ENCODE measurements around the gene IL1RAPL1. TPM values are rescaled to one million over a fixed set of nuclear protein-coding genes. Genes with fewer than 3 reads are reported as not detected.

IL1RAPL1 gene
- total and polyA plus RNA-seq, 2 donors (not counting 3 experiments of a cell fraction or from before 2014, with no cell fraction given) = 0.79 to 1.3 TPM

- H3K9ac ChIP-seq (replicated peaks; ENCODE audit: extremely low read depth, insufficient read depth, low read length) = no peak overlapping the region
- H3K79me2 ChIP-seq (ENCODE audit: control insufficient read depth, insufficient read depth, low read length) = no peaks in the 10 kb centered on the region
- H3K36me3 ChIP-seq (ENCODE audit: control insufficient read depth in 2 of 2, extremely low read depth in 1 of 2, insufficient read depth in 2 of 2, low read length in 2 of 2) = no peaks in the 10 kb centered on the region
- no peak overlapping the region for H2AFZ ChIP-seq (ENCODE audit: low read depth, low read length)
- no peak overlapping the region for H3K4me3 ChIP-seq (replicated peaks in 1 of 3; ENCODE audit: insufficient read depth in 1 of 3, low read depth in 1 of 3, low read length in 3 of 3)
- H3K4me1 ChIP-seq (ENCODE audit: control insufficient read depth, extremely low read depth, insufficient read depth, low read length) = no peaks in the 10 kb centered on the region
- intact Hi-C loops (cut with micrococcal nuclease) = no loop called here
- TF ChIP-seq, protein P1, sequence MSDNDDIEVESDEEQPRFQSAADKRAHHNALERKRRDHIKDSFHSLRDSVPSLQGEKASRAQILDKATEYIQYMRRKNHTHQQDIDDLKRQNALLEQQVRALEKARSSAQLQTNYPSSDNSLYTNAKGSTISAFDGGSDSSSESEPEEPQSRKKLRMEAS (IDR thresholded peaks at IDR 0.05; ENCODE audit: insufficient read depth, insufficient read length) = no peak
- TF ChIP-seq MYC (IDR thresholded peaks at IDR 0.05; ENCODE audit: low read depth, low read length) (no peak), EZH2 (IDR thresholded peaks at IDR 0.05; ENCODE audit: borderline replicate concordance, low read depth, low read length, severe bottlenecking) (no peak), POLR2AphosphoS5 (IDR thresholded peaks at IDR 0.05; ENCODE audit: insufficient read depth, low read depth, low read length) (no peak), FOS (IDR thresholded peaks at IDR 0.05; ENCODE audit: borderline replicate concordance, insufficient read depth, low read length) (no peak), POLR2A (IDR thresholded peaks at IDR 0.05; ENCODE audit: low read depth, low read length) (no peak), JUN (IDR thresholded peaks at IDR 0.05; ENCODE audit: borderline replicate concordance, insufficient read depth, insufficient read length, low read depth) (no peak), GATA2 (IDR thresholded peaks at IDR 0.05; ENCODE audit: insufficient read depth, insufficient read length, low read depth, low read length) (no peak)
- TF ChIP-seq, protein P2, sequence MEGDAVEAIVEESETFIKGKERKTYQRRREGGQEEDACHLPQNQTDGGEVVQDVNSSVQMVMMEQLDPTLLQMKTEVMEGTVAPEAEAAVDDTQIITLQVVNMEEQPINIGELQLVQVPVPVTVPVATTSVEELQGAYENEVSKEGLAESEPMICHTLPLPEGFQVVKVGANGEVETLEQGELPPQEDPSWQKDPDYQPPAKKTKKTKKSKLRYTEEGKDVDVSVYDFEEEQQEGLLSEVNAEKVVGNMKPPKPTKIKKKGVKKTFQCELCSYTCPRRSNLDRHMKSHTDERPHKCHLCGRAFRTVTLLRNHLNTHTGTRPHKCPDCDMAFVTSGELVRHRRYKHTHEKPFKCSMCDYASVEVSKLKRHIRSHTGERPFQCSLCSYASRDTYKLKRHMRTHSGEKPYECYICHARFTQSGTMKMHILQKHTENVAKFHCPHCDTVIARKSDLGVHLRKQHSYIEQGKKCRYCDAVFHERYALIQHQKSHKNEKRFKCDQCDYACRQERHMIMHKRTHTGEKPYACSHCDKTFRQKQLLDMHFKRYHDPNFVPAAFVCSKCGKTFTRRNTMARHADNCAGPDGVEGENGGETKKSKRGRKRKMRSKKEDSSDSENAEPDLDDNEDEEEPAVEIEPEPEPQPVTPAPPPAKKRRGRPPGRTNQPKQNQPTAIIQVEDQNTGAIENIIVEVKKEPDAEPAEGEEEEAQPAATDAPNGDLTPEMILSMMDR (IDR thresholded peaks at IDR 0.05; ENCODE audit: extremely low read depth in 1 of 2, insufficient read depth in 1 of 2, low read depth in 1 of 2, low read length in 2 of 2) = no peak
- CTCF ChIA-PET = no interaction called here
- dilution Hi-C loops (cut with MboI; ENCODE audit: extremely low pct_ligation_motif_present, low sequenced_read_pairs) = no loop called here
- no peak for DNase-seq (ENCODE audit: low read depth, low spot score)
- POLR2A ChIA-PET = no interaction called here
- H3K4me2 ChIP-seq (ENCODE audit: insufficient read depth, low read length) = no peak overlapping the region
- no TSS peak for BruUV-seq (replicated peaks)
- no peak for FAIRE-seq
- no peaks in the 10 kb centered on the region for H3K27me3 ChIP-seq (ENCODE audit: control insufficient read depth in 2 of 2, insufficient read depth in 2 of 2, low read length in 2 of 2)
- H3K27ac ChIP-seq (ENCODE audit: insufficient read depth, low read depth, low read length) = no peak overlapping the region
- no peaks in the 10 kb centered on the region for H3K9me3 ChIP-seq (replicated peaks; ENCODE audit: control insufficient read depth, insufficient read depth, low read length)
- H4K20me1 ChIP-seq (replicated peaks; ENCODE audit: control insufficient read depth, extremely low read depth, insufficient read depth, low read length) = no peaks in the 10 kb centered on the region
- no peaks in the 10 kb centered on the region for H3K9me1 ChIP-seq (replicated peaks; ENCODE audit: control insufficient read depth, extremely low read depth, insufficient read depth, low read length)
These were observed 81.1 kb downstream of the IL1RAPL1 start for GRCh38 chrX:28668303-28668702.

Measured in endothelial cell of umbilical vein (primary cell).